Activated CD8-positive, alpha-beta T cell treated with anti-CD3 and anti-CD28 coated beads for 36 hours (primary cell): ENCODE measurements around the gene ITGA1. TPM values are rescaled to one million over a fixed set of nuclear protein-coding genes. Genes with fewer than 3 reads are reported as not detected.

ENCODE experiments used
- ATAC-seq: fragments of 200-7000 bp; cut with Tn5 transposase; one replicate; pipeline ENCODE4 v1.10.0; 2021; ENCODE audit warnings: mild to moderate bottlenecking, moderate library complexity
- CTCF ChIA-PET: fragments of 350-600 bp; sonication (Branson Sonifier 250); formaldehyde crosslinking; loops from one replicate; lab custom pipeline; 2021; ENCODE audit warnings: antibody characterized with exemption; lab: Charles Lee
- POLR2A ChIA-PET: fragments of 350-600 bp; sonication (Branson Sonifier 250); formaldehyde crosslinking; loops from one replicate; lab custom pipeline; 2021; ENCODE audit warnings: antibody characterized with exemption; lab: Charles Lee
- DNase-seq: peaks from one replicate; pipeline ENCODE4 v3.0.0-alpha.2; 2020
- H3K27ac Mint-ChIP-seq: one replicate; pipeline ENCODE4 v1.8.0; 2021; ENCODE audit warnings: mild to moderate bottlenecking, mixed read lengths
- H3K27me3 Mint-ChIP-seq: one replicate; pipeline ENCODE4 v1.8.0; 2021; ENCODE audit warnings: mixed read lengths
- H3K36me3 Mint-ChIP-seq: one replicate; pipeline ENCODE4 v1.8.0; 2021; ENCODE audit warnings: low read depth, mixed read lengths
- H3K4me1 Mint-ChIP-seq: one replicate; pipeline ENCODE4 v1.8.0; 2021; ENCODE audit warnings: low read depth, mixed read lengths
- H3K4me3 Mint-ChIP-seq: one replicate; pipeline ENCODE4 v1.8.0; 2021; ENCODE audit warnings: mild to moderate bottlenecking, moderate library complexity, mixed read lengths
- H3K9me3 Mint-ChIP-seq: one replicate; pipeline ENCODE4 v1.8.0; 2021; ENCODE audit warnings: mixed read lengths
- intact Hi-C: fragments of 100-400 bp; cut with micrococcal nuclease; formaldehyde crosslinking; loops from one replicate; pipeline ENCODE4 v1.10.0; 2022
- total RNA-seq, 2 experiments: library from RNA; stranded (reverse); gene quantifications; one replicate each; pipeline ENCODE4 v1.2.3, GENCODE V29; 2021
- TF ChIP-seq, protein P1 (sequence below): fragments of 200-600 bp; IDR thresholded peaks from one replicate; pipeline ENCODE4 v1.8.0; 2022; ENCODE audit warnings: antibody characterized with exemption, mild to moderate bottlenecking

The ITGA1 gene
- total RNA-seq, 2 experiments from 2014 or later: 5.1 to 6.0 TPM

DNA sequence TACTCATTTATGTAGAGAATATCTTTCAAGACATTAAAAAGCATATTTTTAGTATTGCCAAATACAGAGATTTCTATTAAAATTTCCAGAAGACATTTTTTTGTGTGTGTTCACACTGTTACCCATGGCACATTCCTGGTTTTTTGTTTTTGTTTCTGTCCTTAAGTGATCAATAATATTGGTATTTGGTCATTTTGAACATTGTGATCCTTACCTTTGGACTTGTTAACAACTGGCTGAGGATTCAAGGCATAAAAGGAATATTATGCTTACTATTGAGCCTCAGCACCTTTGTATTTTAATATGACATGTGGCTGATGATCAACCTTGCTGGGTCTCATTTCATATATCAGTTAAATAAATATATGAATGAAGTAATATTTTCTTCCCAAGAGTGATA, 41.9 kb downstream of the ITGA1 start:
- intact Hi-C loops: no loop called here
- TF ChIP-seq, protein P1, sequence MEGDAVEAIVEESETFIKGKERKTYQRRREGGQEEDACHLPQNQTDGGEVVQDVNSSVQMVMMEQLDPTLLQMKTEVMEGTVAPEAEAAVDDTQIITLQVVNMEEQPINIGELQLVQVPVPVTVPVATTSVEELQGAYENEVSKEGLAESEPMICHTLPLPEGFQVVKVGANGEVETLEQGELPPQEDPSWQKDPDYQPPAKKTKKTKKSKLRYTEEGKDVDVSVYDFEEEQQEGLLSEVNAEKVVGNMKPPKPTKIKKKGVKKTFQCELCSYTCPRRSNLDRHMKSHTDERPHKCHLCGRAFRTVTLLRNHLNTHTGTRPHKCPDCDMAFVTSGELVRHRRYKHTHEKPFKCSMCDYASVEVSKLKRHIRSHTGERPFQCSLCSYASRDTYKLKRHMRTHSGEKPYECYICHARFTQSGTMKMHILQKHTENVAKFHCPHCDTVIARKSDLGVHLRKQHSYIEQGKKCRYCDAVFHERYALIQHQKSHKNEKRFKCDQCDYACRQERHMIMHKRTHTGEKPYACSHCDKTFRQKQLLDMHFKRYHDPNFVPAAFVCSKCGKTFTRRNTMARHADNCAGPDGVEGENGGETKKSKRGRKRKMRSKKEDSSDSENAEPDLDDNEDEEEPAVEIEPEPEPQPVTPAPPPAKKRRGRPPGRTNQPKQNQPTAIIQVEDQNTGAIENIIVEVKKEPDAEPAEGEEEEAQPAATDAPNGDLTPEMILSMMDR: no peak
- CTCF ChIA-PET: no interaction called here
- Mint-ChIP-seq H3K4me1 (peaks cover 16% of the 10 kb centered on the region), H3K27ac (no peak overlapping the region), H3K9me3 (peaks cover 6% of the 10 kb centered on the region), H3K36me3 (peaks cover 3% of the 10 kb centered on the region), H3K27me3 (no peaks in the 10 kb centered on the region), H3K4me3 (no peak overlapping the region)
- ATAC-seq (no peak), DNase-seq (no peak)
- POLR2A ChIA-PET: no interaction called here

DNA sequence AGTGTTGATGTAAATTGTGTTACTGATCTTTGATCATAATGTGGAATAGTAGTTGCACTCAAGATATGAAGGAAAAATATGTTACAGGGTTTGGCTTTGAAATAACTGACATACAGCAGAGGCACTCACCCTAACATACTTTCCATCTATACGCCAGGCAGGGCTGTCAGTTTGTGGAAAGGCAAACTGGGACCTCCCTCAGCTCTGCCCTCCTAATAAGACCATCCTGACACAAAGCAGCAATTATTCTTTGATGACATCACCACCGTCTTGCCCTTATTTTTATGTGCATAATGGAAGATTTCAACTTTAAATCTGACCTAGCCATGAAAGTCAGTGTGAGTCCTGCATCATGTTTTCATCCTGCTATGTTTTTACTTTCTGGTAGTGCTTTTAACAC, 42.9 kb downstream of the ITGA1 start:
- Mint-ChIP-seq H3K9me3 (peaks cover 6% of the 10 kb centered on the region), H3K36me3 (peaks cover 3% of the 10 kb centered on the region), H3K27ac (no peak overlapping the region), H3K27me3 (no peaks in the 10 kb centered on the region), H3K4me3 (no peak overlapping the region), H3K4me1 (peaks cover 9% of the 10 kb centered on the region)
- DNase-seq (no peak), ATAC-seq (no peak)
- CTCF ChIA-PET: no interaction called here
- POLR2A ChIA-PET: no interaction called here
- intact Hi-C loops: no loop called here
- TF ChIP-seq, protein P1: no peak

DNA sequence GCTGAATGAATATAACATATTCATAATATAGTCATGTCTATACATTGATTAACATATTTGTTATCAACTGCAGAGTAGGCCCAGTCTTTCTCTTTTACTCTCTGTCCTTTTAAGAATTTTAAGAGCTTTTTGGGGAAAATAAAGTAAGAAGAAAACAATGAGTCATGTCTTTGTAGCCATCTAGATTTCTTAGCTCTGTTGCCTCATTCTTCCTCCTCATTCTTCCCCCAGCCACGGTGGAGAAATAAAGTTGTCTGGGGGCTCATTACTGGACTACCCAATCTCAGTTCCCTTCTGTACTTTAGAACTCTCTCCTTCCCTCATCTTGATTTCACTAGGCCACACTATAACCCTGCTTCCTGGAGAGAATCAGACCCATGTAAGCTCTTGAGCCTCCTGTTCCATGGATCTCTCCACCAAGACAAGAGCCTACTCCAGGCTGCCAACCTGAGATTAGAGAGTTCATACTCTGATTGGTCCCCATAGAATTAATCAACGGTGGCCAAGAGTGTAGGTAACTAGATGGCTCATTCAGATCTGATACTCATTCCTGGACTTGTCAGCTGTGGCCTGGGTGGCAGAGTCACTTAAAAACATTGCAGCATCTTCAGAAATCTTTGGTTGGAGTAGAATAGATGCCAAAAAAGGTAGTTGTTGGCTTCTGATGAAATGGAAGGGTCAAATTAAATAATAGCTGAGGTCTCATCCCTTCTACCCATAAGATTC, 44.2 kb downstream of the ITGA1 start:
- Mint-ChIP-seq H3K36me3 (peaks cover 3% of the 10 kb centered on the region), H3K27ac (no peak overlapping the region), H3K4me1 (peaks cover 3% of the 10 kb centered on the region), H3K4me3 (no peak overlapping the region), H3K27me3 (no peaks in the 10 kb centered on the region), H3K9me3 (peaks cover 6% of the 10 kb centered on the region)
- POLR2A ChIA-PET: interaction anchor here (1.5 kb wide), 1 partner anchor 32 kb away, joined by 6 read pairs; no protein-coding TSS in a partner anchor
- ATAC-seq (no peak), DNase-seq (no peak)
- CTCF ChIA-PET: no interaction called here
- intact Hi-C loops: no loop called here
- TF ChIP-seq, protein P1: no peak

DNA sequence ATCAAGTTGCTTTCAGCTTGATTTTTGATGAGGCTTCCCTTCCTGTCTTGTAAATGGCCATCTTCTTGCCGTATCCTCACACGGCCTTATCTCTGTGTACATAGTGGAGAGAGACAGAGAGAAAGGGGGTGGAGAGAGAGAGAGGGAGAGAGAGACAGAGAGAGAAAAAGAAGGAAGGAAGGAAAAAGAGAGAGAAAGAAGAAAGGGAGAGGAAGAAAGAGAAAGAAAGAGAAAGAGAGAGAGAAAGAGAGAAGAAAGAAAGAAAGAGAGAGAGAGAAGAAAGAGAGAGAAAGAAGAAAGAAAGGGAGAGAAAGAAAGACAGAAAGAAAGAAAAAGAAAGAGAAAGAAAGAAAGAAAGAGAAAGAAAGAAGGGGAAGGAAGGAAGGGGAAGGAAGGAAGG, 46.6 kb downstream of the ITGA1 start:
- no peaks in the 10 kb centered on the region for H3K9me3 Mint-ChIP-seq
- no peak for ATAC-seq

DNA sequence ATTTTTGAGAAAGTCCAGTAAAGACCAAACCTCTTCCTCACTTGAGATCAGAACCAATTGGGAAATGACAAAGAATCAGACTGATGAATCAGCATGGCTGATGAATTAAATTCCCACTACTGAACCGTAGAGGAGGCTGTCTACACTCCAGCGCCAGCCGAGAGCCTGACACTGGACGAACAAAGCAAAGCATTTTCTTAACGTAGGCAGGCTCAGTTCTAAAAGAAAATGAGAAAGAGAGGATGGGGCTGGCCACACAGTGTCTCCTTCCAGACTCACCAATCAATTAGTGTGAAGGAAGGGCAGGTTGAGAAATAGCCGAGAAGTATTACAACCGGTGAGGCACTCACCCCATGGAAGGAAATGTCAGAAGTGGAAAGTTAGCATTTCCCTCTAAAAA, 49.4 kb downstream of the ITGA1 start:
- ChIA-PET POLR2A (no interaction called here), CTCF (no interaction called here)
- Mint-ChIP-seq H3K9me3 (no peaks in the 10 kb centered on the region), H3K27me3 (no peaks in the 10 kb centered on the region), H3K4me1 (peaks cover 2% of the 10 kb centered on the region), H3K36me3 (no peaks in the 10 kb centered on the region), H3K4me3 (no peak overlapping the region), H3K27ac (no peak overlapping the region)
- TF ChIP-seq, protein P1: no peak
- no peak for ATAC-seq
- no peak for DNase-seq
- intact Hi-C loops: no loop called here

More for the DNA sequence above, 46.6 kb downstream of the ITGA1 start:
- Mint-ChIP-seq H3K4me1 (peaks cover 3% of the 10 kb centered on the region), H3K27ac (no peak overlapping the region), H3K4me3 (no peak overlapping the region), H3K36me3 (no peaks in the 10 kb centered on the region), H3K27me3 (no peaks in the 10 kb centered on the region)
- TF ChIP-seq, protein P1: no peak
- ChIA-PET CTCF (no interaction called here), POLR2A (no interaction called here)
- no peak for DNase-seq
- intact Hi-C loops: no loop called here
